ENCODE results near the gene PPP6R3.

- TF ChIP-seq CTCF (conservative IDR thresholded peaks at IDR 0.05; ENCODE audit: low read depth, low read length) (no peak), EZH2 (IDR thresholded peaks at IDR 0.05; ENCODE audit: borderline replicate concordance, low read depth, low read length, poor library complexity, severe bottlenecking) (no peak)
Observed at GRCh38 chr11:68581901-68582300, 121.3 kb downstream of the PPP6R3 start.
